ENCODE measurements around the gene CACNA2D3.

CACNA2D3 gene

GRCh38 chr3:54564374-54564925 lies 442.1 kb downstream of the CACNA2D3 start:
- TF ChIP-seq POLR2AphosphoS5 (IDR thresholded peaks at IDR 0.05; ENCODE audit: low read depth, low read length) = no peak
- TF ChIP-seq REST (IDR thresholded peaks at IDR 0.05; ENCODE audit: insufficient read depth in 1 of 2, low read depth in 2 of 2, low read length in 2 of 2) = no peak
- TF ChIP-seq TAF1 (IDR thresholded peaks at IDR 0.05; ENCODE audit: borderline replicate concordance, insufficient read depth, low read length) = no peak
- TF ChIP-seq FOXP2 (optimal IDR thresholded peaks at IDR 0.05; ENCODE audit: borderline replicate concordance, extremely low read depth, extremely low read length, insufficient read depth) = no peak

GRCh38 chr3:54565956-54566355 lies 443.6 kb downstream of the CACNA2D3 start:
- TF ChIP-seq FOXP2 (optimal IDR thresholded peaks at IDR 0.05; ENCODE audit: borderline replicate concordance, extremely low read depth, extremely low read length, insufficient read depth) = no peak

GRCh38 chr3:54567949-54568348 lies 445.6 kb downstream of the CACNA2D3 start:
- TF ChIP-seq TAF1 (IDR thresholded peaks at IDR 0.05; ENCODE audit: borderline replicate concordance, insufficient read depth, low read length) (no peak), FOXP2 (optimal IDR thresholded peaks at IDR 0.05; ENCODE audit: borderline replicate concordance, extremely low read depth, extremely low read length, insufficient read depth) (no peak), REST (IDR thresholded peaks at IDR 0.05; ENCODE audit: insufficient read depth in 1 of 2, low read depth in 2 of 2, low read length in 2 of 2) (no peak), SIN3A (IDR thresholded peaks at IDR 0.05; ENCODE audit: borderline replicate concordance, insufficient read depth, low read length) (no peak), POLR2AphosphoS5 (IDR thresholded peaks at IDR 0.05; ENCODE audit: low read depth, low read length) (no peak)

GRCh38 chr3:54570008-54570407 lies 447.7 kb downstream of the CACNA2D3 start:
- TF ChIP-seq FOXP2 (optimal IDR thresholded peaks at IDR 0.05; ENCODE audit: borderline replicate concordance, extremely low read depth, extremely low read length, insufficient read depth) (no peak), SIN3A (IDR thresholded peaks at IDR 0.05; ENCODE audit: borderline replicate concordance, insufficient read depth, low read length) (no peak), TAF1 (IDR thresholded peaks at IDR 0.05; ENCODE audit: borderline replicate concordance, insufficient read depth, low read length) (no peak), POLR2AphosphoS5 (IDR thresholded peaks at IDR 0.05; ENCODE audit: low read depth, low read length) (no peak), REST (IDR thresholded peaks at IDR 0.05; ENCODE audit: insufficient read depth in 1 of 2, low read depth in 2 of 2, low read length in 2 of 2) (no peak)

GRCh38 chr3:54572197-54572895 lies 450.0 kb downstream of the CACNA2D3 start:
- TF ChIP-seq SIN3A (IDR thresholded peaks at IDR 0.05; ENCODE audit: borderline replicate concordance, insufficient read depth, low read length) = no peak
- TF ChIP-seq REST (IDR thresholded peaks at IDR 0.05; ENCODE audit: insufficient read depth in 1 of 2, low read depth in 2 of 2, low read length in 2 of 2) = no peak
- no peak for TF ChIP-seq FOXP2 (optimal IDR thresholded peaks at IDR 0.05; ENCODE audit: borderline replicate concordance, extremely low read depth, extremely low read length, insufficient read depth)
- TF ChIP-seq POLR2AphosphoS5 (IDR thresholded peaks at IDR 0.05; ENCODE audit: low read depth, low read length) = no peak
- TF ChIP-seq TAF1 (IDR thresholded peaks at IDR 0.05; ENCODE audit: borderline replicate concordance, insufficient read depth, low read length) = no peak
